Psoas muscle (tissue), 8 donors: ENCODE data around the gene MAP3K5. TPM values are rescaled to one million over a fixed set of nuclear protein-coding genes. Genes with fewer than 3 reads are reported as not detected.
"Not testable (repeated sequence)": the region's sequence is repeated elsewhere in the genome, so short reads cannot be mapped to it uniquely, and the experiment has no call there.

ENCODE experiments used
- ATAC-seq, 4 donors: fragments of 200-7000 bp; cut with Tn5 transposase; one replicate each; pipeline ENCODE4 v1.9.1; 2020; ENCODE audit warnings: moderate library complexity in 3 of 4, mild to moderate bottlenecking in 2 of 4
- DNase-seq, 2 donors: peaks; one replicate each; pipeline ENCODE4 v3.0.0-alpha.2; 2020
- H3K27ac ChIP-seq: fragments of 200-600 bp; one replicate; pipeline ENCODE4 v1.8.0; 2022
- H3K27me3 ChIP-seq, 3 donors: fragments of 200-600 bp in 1 of 3; one replicate each; pipeline versions ENCODE4 v1.6.1 to v1.8.0; 2013 to 2022; ENCODE audit warnings: low read length in 2 of 3, mild to moderate bottlenecking in 2 of 3, moderate library complexity in 1 of 3; ENCODE audit not compliant: insufficient read depth in 3 of 3
- H3K36me3 ChIP-seq, 2 donors: fragments of 200-600 bp in 1 of 2; one replicate each; pipeline versions ENCODE4 v1.6.1 to v1.8.0; 2013 to 2022; ENCODE audit warnings: low read depth in 1 of 2, mild to moderate bottlenecking in 1 of 2, moderate library complexity in 1 of 2; ENCODE audit not compliant: insufficient read depth in 1 of 2
- H3K4me1 ChIP-seq: fragments of 200-600 bp; one replicate; pipeline ENCODE4 v1.8.0; 2022
- H3K4me3 ChIP-seq: fragments of 200-600 bp; one replicate; pipeline ENCODE4 v1.8.0; 2022; ENCODE audit warnings: mild to moderate bottlenecking
- H3K9me3 ChIP-seq: fragments of 200-600 bp; one replicate; pipeline ENCODE4 v1.8.0; 2022
- CTCF ChIP-seq: fragments of 200-600 bp; IDR thresholded peaks from one replicate; pipeline ENCODE4 v1.8.0; 2022; ENCODE audit warnings: antibody characterized with exemption
- WGBS, 3 donors: extraction: QIAGEN DNeasy Blood & Tissue Kit; methylation state at CpG; one replicate each; pipeline versions ENCODE4 v1.1.6 to v1.1.7; 2013; 5-methylcytosine and 5-hydroxymethylcytosine counted together
- intact Hi-C, 2 donors: fragments of 100-400 bp; cut with DNase I; formaldehyde crosslinking; loops; one replicate each; pipeline versions ENCODE4 v1.11.0 to v1.14.2; 2022
- polyA plus RNA-seq, 3 donors: library from polyadenylated mRNA; stranded (reverse); fragments of 200-250 nt; gene quantifications; one replicate each; pipeline ENCODE4 v1.2.3, GENCODE V29; 2013
- total RNA-seq, 4 donors: library from RNA; stranded (reverse); fragmentation: NEBNext Ultra II Directional in 2 of 4; extraction: Animal tissue kit (Norgen Biotek cat#: 25700) in 2 of 4; gene quantifications; one replicate each; pipeline versions ENCODE4 v1.2.1 to v1.2.4, GENCODE V29; 2021 to 2023
- donor health status: healthy with polysubstance abuse.
- donor health status: DM: no; HTN: no; CAD: no; lungs with moderate emphysema.
- donor health status: Bipolar disorder and iron deficiency.
- donor health status: healthy.
- donor health status: DM: yes; HTN: yes; CAD: no.
- donor health status: DM: no; HTN: no; CAD: no.
- donor health status: DM: no; HTN: no; CAD: no.
- donor health status: DM: yes; HTN: yes; CAD: no.

Gene MAP3K5
- total and polyA plus RNA-seq, 7 donors: 0.91 to 8.3 (median 3.8) TPM

GRCh38 chr6:136716917-136717715, 75.2 kb downstream of the MAP3K5 start:
- H3K36me3 ChIP-seq: no peaks in the 10 kb centered on the region
- H3K4me1 ChIP-seq: peaks cover 11% of the 10 kb centered on the region
- H3K27ac ChIP-seq: no peak overlapping the region
- H3K9me3 ChIP-seq: no peaks in the 10 kb centered on the region
- TF ChIP-seq CTCF: no peak
- H3K4me3 ChIP-seq: peak overlapping the region; percentile 22
- H3K27me3 ChIP-seq: no peaks in the 10 kb centered on the region
- DNase-seq (no peak), ATAC-seq (no peak)
- intact Hi-C loops: loop anchor here in 1 of 2 donors (5.0 kb wide), 1 partner anchor 45 kb away; no protein-coding TSS in a partner anchor
- 20 to 46% (median 32%) methylated on average over 4 of the region's 4 CpGs for WGBS, 3 donors

- H3K27ac ChIP-seq, intact Hi-C loops, DNase-seq, H3K27me3 ChIP-seq, H3K4me3 ChIP-seq, H3K36me3 ChIP-seq, H3K9me3 ChIP-seq, ATAC-seq: not testable (repeated sequence)
- 73 to 85% (median 79%) methylated on average over 4 of the region's 4 CpGs for WGBS, 3 donors
- H3K4me1 ChIP-seq: peaks cover 14% of the 10 kb centered on the region
Observed at GRCh38 chr6:136712642-136713041, 79.6 kb downstream of the MAP3K5 start.

GRCh38 chr6:136711644-136712043, 80.6 kb downstream of the MAP3K5 start:
- 30 to 33% (median 31%) methylated on average over 2 of the region's 2 CpGs for WGBS, 3 donors
- Histone ChIP-seq H3K36me3 (no peaks in the 10 kb centered on the region), H3K4me3 (no peak overlapping the region), H3K27ac (no peak overlapping the region), H3K9me3 (no peaks in the 10 kb centered on the region), H3K4me1 (peaks cover 8% of the 10 kb centered on the region), H3K27me3 (no peaks in the 10 kb centered on the region)
- intact Hi-C loops: no loop called here
- no peak for TF ChIP-seq CTCF
- DNase-seq: no peak
- ATAC-seq: no peak

- ATAC-seq: no peak
Observed at GRCh38 chr6:136710877-136711552, 81.3 kb downstream of the MAP3K5 start.

More at GRCh38 chr6:136710877-136711552, 81.3 kb downstream of the MAP3K5 start:
- Histone ChIP-seq H3K9me3 (no peaks in the 10 kb centered on the region), H3K4me3 (no peak overlapping the region), H3K27ac (no peak overlapping the region), H3K36me3 (no peaks in the 10 kb centered on the region), H3K27me3 (no peaks in the 10 kb centered on the region), H3K4me1 (peaks cover 8% of the 10 kb centered on the region)
- DNase-seq: no peak
- WGBS, 3 donors: 78 to 96% (median 80%) methylated on average over 7 of the region's 7 CpGs
- TF ChIP-seq CTCF: no peak
- intact Hi-C loops: no loop called here
